ENCODE results near the gene ANKRD18A. TPM values are rescaled to one million over a fixed set of nuclear protein-coding genes. Genes with fewer than 3 reads are reported as not detected.

The ANKRD18A gene
- total and polyA plus RNA-seq, 5 donors from 2014 or later, result 0.21 to 10.9 (median 0.49) TPM

DNA sequence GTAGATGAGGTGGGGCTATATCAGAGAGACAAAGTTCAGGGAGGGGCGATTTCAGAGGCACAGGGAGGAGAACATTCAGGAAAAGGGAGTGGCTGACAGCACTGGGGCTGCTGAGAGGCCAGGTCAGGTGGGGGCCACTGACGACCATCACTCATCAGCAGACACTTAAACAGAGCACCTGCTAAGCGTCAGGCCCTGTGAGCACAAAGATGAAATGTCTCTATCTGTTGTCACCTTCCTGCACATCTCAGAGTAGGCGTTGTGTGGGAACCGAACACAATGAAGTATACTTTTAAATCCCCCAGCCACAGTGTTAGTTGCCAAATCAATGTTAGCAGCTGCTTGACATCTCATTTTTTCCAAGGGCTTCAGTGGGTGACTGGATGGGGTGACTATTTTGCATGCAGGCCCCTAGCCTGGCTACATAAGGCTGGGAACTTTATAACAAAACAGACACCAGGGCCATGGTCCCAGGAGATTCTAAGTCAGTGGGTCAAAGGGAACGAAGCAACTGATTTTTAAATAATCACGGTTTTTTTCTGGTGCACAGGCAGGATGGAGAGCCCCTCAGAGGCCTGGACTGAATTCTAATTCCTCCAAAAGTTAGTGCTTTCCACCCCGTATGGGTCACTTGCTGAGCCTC lies 31.1 kb upstream of the ANKRD18A start:
- peaks cover 5% of the 10 kb centered on the region for H3K27me3 Mint-ChIP-seq
- Histone ChIP-seq H3K4me1 (ENCODE audit: control insufficient read depth, insufficient read depth, low read length, poor library complexity, severe bottlenecking) (no peaks in the 10 kb centered on the region), H3K36me3 (ENCODE audit: control insufficient read depth, insufficient read depth, low read length) (no peaks in the 10 kb centered on the region), H3K27me3 (ENCODE audit: control insufficient read depth, insufficient read depth, low read length) (no peaks in the 10 kb centered on the region), H3K27ac (ENCODE audit: insufficient read depth, low read length, poor library complexity, severe bottlenecking) (no peak overlapping the region), H3K9me3 (ENCODE audit: control insufficient read depth in 2 of 2, low read length in 2 of 2) (no peaks in the 10 kb centered on the region), H3K4me3 (ENCODE audit: low read depth, low read length) (no peak overlapping the region)
- no peaks in the 10 kb centered on the region for H3K4me1 Mint-ChIP-seq
- H3K4me3 Mint-ChIP-seq, result no peak overlapping the region
- DNase-seq (no peak), ATAC-seq (ENCODE audit: low read depth in 2 of 2) (no peak)
- H3K36me3 Mint-ChIP-seq, result no peaks in the 10 kb centered on the region
- no peak overlapping the region for H3K27ac Mint-ChIP-seq
- H3K9me3 Mint-ChIP-seq, result peaks cover 0 to 1% (median 0%) of the 10 kb centered on the region in 7 donors

DNA sequence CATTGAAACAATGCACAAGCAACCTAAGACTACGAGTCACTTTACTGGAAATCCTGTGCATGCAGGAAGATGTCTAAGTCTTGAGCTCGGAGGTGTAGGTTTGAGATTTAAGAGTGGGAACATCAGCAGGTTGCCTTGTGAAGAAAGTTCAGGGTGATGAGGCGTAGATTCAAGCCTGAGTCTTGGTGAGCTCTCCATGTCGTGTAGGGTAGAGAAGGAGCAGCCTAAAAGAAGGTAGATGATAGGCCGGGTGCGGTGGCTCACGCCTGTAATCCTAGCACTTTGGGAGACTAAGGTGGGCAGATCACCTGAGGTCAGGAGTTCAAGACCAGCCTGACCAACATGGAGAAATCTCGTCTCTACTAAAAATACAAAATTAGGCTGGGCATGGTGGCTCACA lies 30.2 kb upstream of the ANKRD18A start:
- no peaks in the 10 kb centered on the region for H3K36me3 ChIP-seq (ENCODE audit: control insufficient read depth, insufficient read depth, low read length)
- Mint-ChIP-seq H3K4me3 (no peak overlapping the region), H3K27me3 (peaks cover 5% of the 10 kb centered on the region), H3K4me1 (no peaks in the 10 kb centered on the region), H3K27ac (no peak overlapping the region), H3K36me3 (no peaks in the 10 kb centered on the region), H3K9me3 (peaks cover 0 to 1% (median 0%) of the 10 kb centered on the region in 7 donors)
- no peaks in the 10 kb centered on the region for H3K4me1 ChIP-seq (ENCODE audit: control insufficient read depth, insufficient read depth, low read length, poor library complexity, severe bottlenecking)
- H3K27ac ChIP-seq (ENCODE audit: insufficient read depth, low read length, poor library complexity, severe bottlenecking), result no peak overlapping the region
- no peak for ATAC-seq (ENCODE audit: low read depth in 2 of 2)
- H3K9me3 ChIP-seq (ENCODE audit: control insufficient read depth in 2 of 2, low read length in 2 of 2), result no peaks in the 10 kb centered on the region
- H3K27me3 ChIP-seq (ENCODE audit: control insufficient read depth, insufficient read depth, low read length), result no peaks in the 10 kb centered on the region
- H3K4me3 ChIP-seq (ENCODE audit: low read depth, low read length), result no peak overlapping the region
- DNase-seq, result no peak

DNA sequence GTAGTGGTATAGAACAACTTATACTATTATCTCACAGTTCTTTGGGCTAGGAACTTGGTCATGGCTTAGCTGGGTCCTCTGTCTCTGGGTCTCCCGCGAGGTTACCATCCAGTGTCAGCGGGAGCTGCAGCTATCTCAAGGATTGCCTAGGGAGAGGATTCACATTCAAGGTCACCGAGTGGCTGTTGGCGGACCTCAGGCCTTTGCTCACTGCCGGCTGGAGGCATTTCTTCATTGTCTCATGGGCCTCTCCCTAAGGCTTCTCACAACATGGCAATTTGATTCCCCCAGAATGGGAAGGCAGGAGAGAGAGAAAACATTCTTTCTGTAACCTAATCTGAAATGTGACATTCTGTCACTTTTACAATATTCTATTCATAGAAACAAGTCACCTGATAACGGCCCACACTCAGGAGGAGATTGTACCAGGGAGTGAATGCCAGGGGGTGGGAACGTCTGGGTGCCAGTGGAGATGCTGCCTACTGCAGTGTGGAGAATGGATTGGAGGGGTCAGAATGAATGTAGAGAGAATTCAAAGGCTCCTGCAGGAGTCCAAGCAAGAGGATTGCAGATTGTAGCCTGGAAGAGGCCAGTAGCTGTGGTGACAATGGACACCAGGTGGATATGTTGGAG lies 29.5 kb upstream of the ANKRD18A start:
- H3K36me3 ChIP-seq (ENCODE audit: control insufficient read depth, insufficient read depth, low read length), result no peaks in the 10 kb centered on the region
- H3K9me3 Mint-ChIP-seq, result peaks cover 0 to 1% (median 0%) of the 10 kb centered on the region in 7 donors
- ATAC-seq (ENCODE audit: low read depth in 2 of 2) (no peak), DNase-seq (no peak)
- no peaks in the 10 kb centered on the region for H3K27me3 ChIP-seq (ENCODE audit: control insufficient read depth, insufficient read depth, low read length)
- H3K27ac Mint-ChIP-seq, result no peak overlapping the region
- no peak overlapping the region for H3K27ac ChIP-seq (ENCODE audit: insufficient read depth, low read length, poor library complexity, severe bottlenecking)
- H3K4me3 ChIP-seq (ENCODE audit: low read depth, low read length), result no peak overlapping the region
- H3K4me1 ChIP-seq (ENCODE audit: control insufficient read depth, insufficient read depth, low read length, poor library complexity, severe bottlenecking), result no peaks in the 10 kb centered on the region
- H3K36me3 Mint-ChIP-seq, result no peaks in the 10 kb centered on the region
- no peaks in the 10 kb centered on the region for H3K4me1 Mint-ChIP-seq
- H3K4me3 Mint-ChIP-seq, result no peak overlapping the region
- H3K27me3 Mint-ChIP-seq, result peaks cover 5% of the 10 kb centered on the region
- no peaks in the 10 kb centered on the region for H3K9me3 ChIP-seq (ENCODE audit: control insufficient read depth in 2 of 2, low read length in 2 of 2)

DNA sequence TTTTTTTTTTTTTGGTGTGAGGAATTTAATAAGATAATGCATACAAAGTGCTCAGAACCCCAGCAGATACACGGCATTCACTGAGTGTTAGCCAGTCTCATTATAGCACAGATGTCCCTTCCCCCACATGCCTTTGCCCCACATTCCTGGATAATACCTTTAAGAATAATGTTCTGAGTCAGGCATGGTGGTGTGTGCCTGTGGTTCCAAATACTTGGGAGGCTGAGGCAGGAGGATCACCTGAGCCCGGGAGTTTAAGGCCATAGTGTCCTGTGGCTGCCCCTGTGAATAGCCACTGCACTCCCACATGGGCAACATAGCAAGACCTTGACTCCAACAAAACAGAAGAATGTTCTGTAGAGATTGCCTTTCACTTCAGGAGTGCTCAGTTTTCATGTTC lies 24.2 kb upstream of the ANKRD18A start:
- Mint-ChIP-seq H3K9me3 (peaks cover 0 to 1% (median 0%) of the 10 kb centered on the region in 7 donors), H3K27me3 (peaks cover 9% of the 10 kb centered on the region), H3K4me1 (no peaks in the 10 kb centered on the region), H3K36me3 (no peaks in the 10 kb centered on the region), H3K4me3 (no peak overlapping the region), H3K27ac (no peak overlapping the region)
- Histone ChIP-seq H3K27ac (ENCODE audit: insufficient read depth, low read length, poor library complexity, severe bottlenecking) (no peak overlapping the region), H3K4me3 (ENCODE audit: low read depth, low read length) (no peak overlapping the region), H3K27me3 (ENCODE audit: control insufficient read depth, insufficient read depth, low read length) (no peaks in the 10 kb centered on the region), H3K36me3 (ENCODE audit: control insufficient read depth, insufficient read depth, low read length) (no peaks in the 10 kb centered on the region), H3K4me1 (ENCODE audit: control insufficient read depth, insufficient read depth, low read length, poor library complexity, severe bottlenecking) (no peaks in the 10 kb centered on the region), H3K9me3 (ENCODE audit: control insufficient read depth in 2 of 2, low read length in 2 of 2) (no peaks in the 10 kb centered on the region)
- no peak for DNase-seq
- no peak for ATAC-seq (ENCODE audit: low read depth in 2 of 2)

DNA sequence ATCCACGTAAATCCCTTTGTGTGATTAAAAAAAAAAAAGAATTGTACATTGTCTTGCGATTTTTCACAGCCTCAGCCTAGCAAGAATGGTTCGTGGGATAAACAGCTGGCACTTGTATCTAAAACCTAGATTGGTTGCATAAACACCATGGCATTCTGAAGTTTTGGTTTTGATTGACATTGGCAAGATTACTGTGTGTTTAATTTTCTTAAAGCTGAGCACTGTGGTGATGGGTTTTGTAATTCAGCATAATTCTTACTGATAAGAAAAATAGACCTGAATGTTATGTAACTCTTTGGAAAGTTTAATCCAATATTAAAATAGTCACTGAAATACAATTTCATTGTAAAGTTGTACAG lies 23.4 kb upstream of the ANKRD18A start:
- Histone ChIP-seq H3K27me3 (ENCODE audit: control insufficient read depth, insufficient read depth, low read length) (no peaks in the 10 kb centered on the region), H3K36me3 (ENCODE audit: control insufficient read depth, insufficient read depth, low read length) (no peaks in the 10 kb centered on the region), H3K4me3 (ENCODE audit: low read depth, low read length) (no peak overlapping the region), H3K9me3 (ENCODE audit: control insufficient read depth in 2 of 2, low read length in 2 of 2) (no peaks in the 10 kb centered on the region), H3K4me1 (ENCODE audit: control insufficient read depth, insufficient read depth, low read length, poor library complexity, severe bottlenecking) (no peaks in the 10 kb centered on the region), H3K27ac (ENCODE audit: insufficient read depth, low read length, poor library complexity, severe bottlenecking) (no peak overlapping the region)
- no peak for DNase-seq
- no peaks in the 10 kb centered on the region for H3K36me3 Mint-ChIP-seq
- peaks cover 9% of the 10 kb centered on the region for H3K27me3 Mint-ChIP-seq
- ATAC-seq (ENCODE audit: low read depth in 2 of 2), result no peak
- H3K4me3 Mint-ChIP-seq, result no peak overlapping the region
- peaks cover 0 to 3% (median 0%) of the 10 kb centered on the region in 7 donors for H3K9me3 Mint-ChIP-seq
- no peak overlapping the region for H3K27ac Mint-ChIP-seq
- H3K4me1 Mint-ChIP-seq, result no peaks in the 10 kb centered on the region

DNA sequence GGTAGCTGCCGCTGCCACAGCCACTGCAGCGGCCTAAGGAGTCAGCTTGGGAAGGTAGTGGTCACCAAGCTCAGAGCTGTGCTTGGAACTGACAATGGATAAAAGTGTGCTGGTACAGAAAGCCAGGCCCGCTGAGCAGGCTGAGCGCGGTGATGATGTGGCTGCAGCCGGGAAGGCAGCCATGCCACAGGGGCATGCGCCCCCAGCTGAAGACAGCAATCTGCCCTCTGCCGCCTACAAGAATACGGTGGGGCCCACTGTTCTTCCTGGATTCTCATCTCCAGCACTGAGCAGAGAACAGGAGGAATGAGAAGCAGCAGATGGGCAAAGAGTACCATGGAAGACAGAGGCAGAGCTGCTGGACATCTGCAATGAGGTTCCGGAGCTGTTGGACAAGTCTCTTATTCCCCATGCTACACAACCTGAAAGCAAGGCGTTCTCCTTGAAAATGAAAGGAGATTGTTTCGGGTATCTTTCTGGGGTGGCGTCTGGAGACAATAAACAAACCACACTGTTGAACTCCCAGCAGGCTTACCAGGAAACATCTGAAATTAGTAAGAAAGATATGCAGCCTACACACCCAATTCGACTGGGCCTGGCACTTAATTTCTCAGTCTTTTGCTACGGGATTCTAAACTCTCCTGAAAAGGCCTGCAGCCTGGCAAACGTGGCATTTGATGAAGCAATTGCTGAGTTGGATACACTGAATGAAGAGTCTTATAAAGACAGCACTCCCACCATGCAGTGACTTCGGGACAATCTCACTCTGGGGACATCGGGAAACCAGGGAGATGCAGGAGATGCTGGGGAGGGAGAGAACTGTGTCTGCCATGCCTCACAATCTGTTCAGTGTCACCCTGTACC lies 22.8 kb upstream of the ANKRD18A start:
- Histone ChIP-seq H3K27ac (ENCODE audit: insufficient read depth, low read length, poor library complexity, severe bottlenecking) (no peak overlapping the region), H3K4me1 (ENCODE audit: control insufficient read depth, insufficient read depth, low read length, poor library complexity, severe bottlenecking) (no peaks in the 10 kb centered on the region), H3K36me3 (ENCODE audit: control insufficient read depth, insufficient read depth, low read length) (no peaks in the 10 kb centered on the region), H3K27me3 (ENCODE audit: control insufficient read depth, insufficient read depth, low read length) (no peaks in the 10 kb centered on the region), H3K9me3 (ENCODE audit: control insufficient read depth in 2 of 2, low read length in 2 of 2) (no peaks in the 10 kb centered on the region), H3K4me3 (ENCODE audit: low read depth, low read length) (no peak overlapping the region)
- ATAC-seq (ENCODE audit: low read depth in 2 of 2) (no peak), DNase-seq (no peak)
- peak overlapping the region in 1 of 3 donors; percentile 26 for H3K27ac Mint-ChIP-seq
- H3K4me1 Mint-ChIP-seq, result no peaks in the 10 kb centered on the region
- no peak overlapping the region for H3K4me3 Mint-ChIP-seq
- peaks cover 0 to 3% (median 0%) of the 10 kb centered on the region in 7 donors for H3K9me3 Mint-ChIP-seq
- peaks cover 9% of the 10 kb centered on the region for H3K27me3 Mint-ChIP-seq
- no peaks in the 10 kb centered on the region for H3K36me3 Mint-ChIP-seq

DNA sequence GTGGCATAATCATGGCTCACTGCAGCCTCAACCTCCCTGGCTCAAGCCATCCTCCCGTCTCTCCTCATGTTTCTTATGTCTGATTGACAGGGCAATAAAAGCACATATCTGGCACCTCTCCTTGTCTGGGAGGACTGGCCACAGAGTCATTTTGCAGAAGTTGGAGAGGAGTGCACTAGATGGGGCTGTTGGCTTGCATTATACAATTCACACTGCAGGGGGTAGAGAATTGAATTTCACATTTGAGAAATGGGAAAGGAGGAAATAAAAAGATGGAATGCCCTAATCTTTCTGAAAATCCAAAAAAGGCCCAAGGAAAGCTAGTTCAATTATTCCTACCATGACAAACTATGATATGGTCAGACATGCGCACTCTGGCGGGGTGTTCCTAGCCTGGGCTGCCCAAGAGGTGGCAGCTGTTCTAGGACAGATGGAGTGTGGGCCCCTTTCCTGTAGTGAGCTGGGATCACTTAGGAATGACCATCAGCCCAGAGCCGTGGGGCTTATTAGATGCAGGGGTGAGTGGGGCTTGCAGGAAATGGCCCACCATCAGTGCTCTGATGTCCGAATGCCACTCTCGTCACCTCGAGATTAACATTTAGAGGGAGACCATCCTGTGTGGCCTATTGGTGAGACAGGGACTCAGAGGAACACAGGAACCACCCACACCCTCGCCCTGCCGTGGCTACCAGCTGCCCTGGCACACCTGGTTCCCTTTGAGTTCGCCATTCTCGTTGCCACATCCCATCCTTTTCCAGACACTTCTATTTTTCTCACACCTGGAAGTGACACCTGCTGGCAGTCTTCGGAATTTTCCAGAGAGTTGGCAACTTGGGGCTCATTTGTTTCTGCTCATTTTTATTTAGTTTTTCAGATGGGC lies 21.8 kb upstream of the ANKRD18A start:
- ATAC-seq (ENCODE audit: low read depth in 2 of 2) (no peak), DNase-seq (no peak)
- H3K9me3 ChIP-seq (ENCODE audit: control insufficient read depth in 2 of 2, low read length in 2 of 2), result no peaks in the 10 kb centered on the region
- Mint-ChIP-seq H3K9me3 (peaks cover 0 to 3% (median 0%) of the 10 kb centered on the region in 7 donors), H3K27ac (no peak overlapping the region), H3K27me3 (peaks cover 5% of the 10 kb centered on the region), H3K36me3 (no peaks in the 10 kb centered on the region), H3K4me3 (no peak overlapping the region), H3K4me1 (no peaks in the 10 kb centered on the region)
- no peaks in the 10 kb centered on the region for H3K36me3 ChIP-seq (ENCODE audit: control insufficient read depth, insufficient read depth, low read length)
- H3K4me1 ChIP-seq (ENCODE audit: control insufficient read depth, insufficient read depth, low read length, poor library complexity, severe bottlenecking), result no peaks in the 10 kb centered on the region
- no peak overlapping the region for H3K4me3 ChIP-seq (ENCODE audit: low read depth, low read length)
- H3K27ac ChIP-seq (ENCODE audit: insufficient read depth, low read length, poor library complexity, severe bottlenecking), result no peak overlapping the region
- no peaks in the 10 kb centered on the region for H3K27me3 ChIP-seq (ENCODE audit: control insufficient read depth, insufficient read depth, low read length)
